Germinal center (tissue), 1 donor: ENCODE measurements around the gene PSMA6.
"Not testable (repeated sequence)": the region's sequence is repeated elsewhere in the genome, so short reads cannot be mapped to it uniquely, and the experiment has no call there.

ENCODE experiments used
- DNase-seq: peaks from one replicate; pipeline ENCODE4 v3.0.0; 2012; ENCODE audit warnings: mixed read lengths, low spot score

PSMA6 gene

GRCh38 chr14:35285168-35286002 lies 6.8 kb upstream of the PSMA6 start:
- DNase-seq, result peak; percentile 74

- peak; percentile 28 for DNase-seq
These were observed 6.1 kb upstream of the PSMA6 start for GRCh38 chr14:35286003-35286600.

GRCh38 chr14:35286707-35287106 lies 5.5 kb upstream of the PSMA6 start:
- no peak for DNase-seq

- DNase-seq, result no peak
These were observed 4.7 kb upstream of the PSMA6 start for GRCh38 chr14:35287431-35288013.

- no peak for DNase-seq
These were observed 2.6 kb upstream of the PSMA6 start for GRCh38 chr14:35289623-35290022.

- no peak for DNase-seq
These were observed 784 bp downstream of the PSMA6 start for GRCh38 chr14:35292770-35293561.

GRCh38 chr14:35295845-35296161 lies 3.6 kb downstream of the PSMA6 start:
- no peak for DNase-seq

- no peak for DNase-seq
These were observed 4.4 kb downstream of the PSMA6 start for GRCh38 chr14:35296545-35296944.

- DNase-seq, result no peak
These were observed 5.5 kb downstream of the PSMA6 start for GRCh38 chr14:35297706-35298105.

GRCh38 chr14:35298351-35298750 lies 6.2 kb downstream of the PSMA6 start:
- no peak for DNase-seq

- no peak for DNase-seq
These were observed 7.5 kb downstream of the PSMA6 start for GRCh38 chr14:35299708-35300107.

GRCh38 chr14:35300228-35300627 lies 8.0 kb downstream of the PSMA6 start:
- no peak for DNase-seq

- DNase-seq, result not testable (repeated sequence)
These were observed 9.2 kb downstream of the PSMA6 start for GRCh38 chr14:35301334-35301733.

- no peak for DNase-seq
These were observed 9.8 kb downstream of the PSMA6 start for GRCh38 chr14:35301735-35302528.

GRCh38 chr14:35303149-35303935 lies 11.2 kb downstream of the PSMA6 start:
- DNase-seq, result no peak

- no peak for DNase-seq
These were observed 12.8 kb downstream of the PSMA6 start for GRCh38 chr14:35304812-35305462.

GRCh38 chr14:35305633-35306032 lies 13.5 kb downstream of the PSMA6 start:
- DNase-seq, result no peak

GRCh38 chr14:35306114-35306513 lies 13.9 kb downstream of the PSMA6 start:
- DNase-seq, result no peak

GRCh38 chr14:35317820-35318219 lies 25.6 kb downstream of the PSMA6 start:
- DNase-seq, result no peak

GRCh38 chr14:35319509-35319908 lies 27.3 kb downstream of the PSMA6 start:
- DNase-seq, result no peak
